ENCODE results near the gene KIF18A.
A peak's percentile ranks its signal among the peaks of the same experiment; 100 is the strongest.
"Not testable (repeated sequence)": the region's sequence is repeated elsewhere in the genome, so short reads cannot be mapped to it uniquely, and the experiment has no call there.

Gene KIF18A

GRCh38 chr11:28107750-28108618, at the start of gene KIF18A, which contains the start of gene METTL15:
Gene KIF18A (minus strand): TSS chr11:28108156. CDS start chr11:28097947, 10,209 bp downstream.
Gene METTL15 (plus strand): TSS chr11:28108388. CDS start chr11:28113335, 4,947 bp downstream.
- peak; percentile 99 for FAIRE-seq

GRCh38 chr11:28153586-28153985, 45.6 kb upstream of the KIF18A start:
- no peak for FAIRE-seq

GRCh38 chr11:28152743-28153142, 44.8 kb upstream of the KIF18A start:
- FAIRE-seq: no peak

- FAIRE-seq: peak; percentile 90
Observed at GRCh38 chr11:28146123-28146751, 38.3 kb upstream of the KIF18A start.

GRCh38 chr11:28144808-28145207, 36.9 kb upstream of the KIF18A start:
- FAIRE-seq: no peak

- no peak for FAIRE-seq
Observed at GRCh38 chr11:28142724-28143123, 34.8 kb upstream of the KIF18A start.

GRCh38 chr11:28140689-28141455, 32.9 kb upstream of the KIF18A start:
- no peak for FAIRE-seq

GRCh38 chr11:28139841-28140415, 32.0 kb upstream of the KIF18A start:
- no peak for FAIRE-seq

GRCh38 chr11:28137832-28138231, 29.9 kb upstream of the KIF18A start:
- FAIRE-seq: no peak

- no peak for FAIRE-seq
Observed at GRCh38 chr11:28137366-28137765, 29.4 kb upstream of the KIF18A start.

- not testable (repeated sequence) for FAIRE-seq
Observed at GRCh38 chr11:28136157-28136556, 28.2 kb upstream of the KIF18A start.

- FAIRE-seq: no peak
Observed at GRCh38 chr11:28133146-28133545, 25.2 kb upstream of the KIF18A start.

GRCh38 chr11:28132548-28132947, 24.6 kb upstream of the KIF18A start:
- FAIRE-seq: no peak

GRCh38 chr11:28123151-28123581, 15.2 kb upstream of the KIF18A start:
- no peak for FAIRE-seq

- FAIRE-seq: no peak
Observed at GRCh38 chr11:28117712-28118111, 9.8 kb upstream of the KIF18A start.

GRCh38 chr11:28114731-28115130, 6.8 kb upstream of the KIF18A start:
- FAIRE-seq: no peak

- no peak for FAIRE-seq
Observed at GRCh38 chr11:28114116-28114515, 6.2 kb upstream of the KIF18A start.

GRCh38 chr11:28110821-28111200, 2.9 kb upstream of the KIF18A start:
- FAIRE-seq: no peak

- no peak for FAIRE-seq
Observed at GRCh38 chr11:28110108-28110820, 2.3 kb upstream of the KIF18A start.

GRCh38 chr11:28108958-28109357, 1.0 kb upstream of the KIF18A start:
- FAIRE-seq: no peak

GRCh38 chr11:28107191-28107749, 686 bp downstream of the KIF18A start:
- FAIRE-seq: no peak
